HG03565 (cell line): ENCODE measurements around the gene PTCHD1.

Experiments used
- ATAC-seq: cut with Tn5 transposase; IDR thresholded peaks from one replicate; pipeline ENCODE4 v1.9.1; 2021; ENCODE audit warnings: mild to moderate bottlenecking, moderate library complexity; ENCODE audit not compliant: unreplicated experiment

The PTCHD1 gene

DNA sequence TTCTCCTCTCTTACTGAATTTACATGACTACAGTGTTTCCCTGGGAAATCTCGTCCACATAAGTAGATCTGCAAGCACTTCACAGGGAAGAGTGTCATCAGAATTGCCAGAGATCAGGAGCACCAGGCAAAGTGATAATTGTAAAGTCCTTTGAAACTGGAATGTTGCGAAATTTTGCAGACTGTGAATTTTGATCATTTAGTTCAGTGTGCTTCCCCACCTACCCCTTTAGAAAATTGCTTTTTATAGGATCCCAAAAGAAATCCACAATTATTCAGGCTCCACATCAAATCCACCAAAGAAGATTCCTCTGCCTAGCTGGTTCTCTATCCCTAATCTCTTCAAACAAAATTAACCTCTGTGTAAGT, 10.2 kb downstream of the PTCHD1 start:
- ATAC-seq: no peak

GRCh38 chrX:23356189-23356588, 21.5 kb downstream of the PTCHD1 start:
- ATAC-seq: no peak

DNA sequence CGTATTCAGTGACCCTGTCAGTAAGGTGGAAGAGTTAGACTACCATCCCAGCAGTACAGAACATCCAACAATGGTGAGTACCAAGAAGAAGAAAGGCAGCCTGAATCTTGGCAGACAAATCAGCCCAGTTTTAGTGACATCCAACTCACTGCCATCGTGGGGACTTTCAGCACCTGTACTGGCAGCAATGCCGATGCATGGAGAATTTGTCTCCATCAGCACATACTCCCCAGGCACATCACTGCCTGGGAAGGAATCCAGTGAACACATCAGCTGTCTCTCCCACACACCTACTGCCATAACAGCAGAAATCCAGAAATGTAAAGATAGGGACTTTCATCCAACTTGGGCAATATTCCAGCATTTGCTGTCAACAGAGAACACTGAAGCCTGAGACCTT, 29.8 kb downstream of the PTCHD1 start:
- ATAC-seq: no peak

GRCh38 chrX:23365541-23365940, 30.9 kb downstream of the PTCHD1 start:
- no peak for ATAC-seq

- ATAC-seq: no peak
Observed at GRCh38 chrX:23366914-23367313, 32.3 kb downstream of the PTCHD1 start.

DNA sequence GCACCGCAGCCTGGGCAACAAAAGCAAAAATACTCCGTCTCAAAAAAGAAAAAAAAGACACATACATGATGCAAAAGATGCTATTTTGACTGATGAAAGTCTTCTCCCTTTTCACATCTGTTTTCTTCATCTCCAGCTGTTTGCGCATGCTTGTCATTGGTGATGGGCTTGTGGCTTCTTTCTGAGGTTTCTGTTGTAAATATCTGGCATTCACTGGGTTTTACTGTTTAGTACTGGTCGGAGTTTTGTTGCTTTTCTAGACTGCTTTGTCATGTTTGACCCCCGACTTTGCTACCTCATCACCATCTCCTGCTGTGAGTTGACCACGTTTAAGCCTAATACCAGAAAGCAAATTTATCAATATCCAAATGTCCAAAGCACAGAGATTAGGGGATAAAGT, 34.4 kb downstream of the PTCHD1 start:
- no peak for ATAC-seq

GRCh38 chrX:23372220-23372902, 37.7 kb downstream of the PTCHD1 start:
- no peak for ATAC-seq

- no peak for ATAC-seq
Observed at GRCh38 chrX:23373129-23373804, 38.6 kb downstream of the PTCHD1 start.

DNA sequence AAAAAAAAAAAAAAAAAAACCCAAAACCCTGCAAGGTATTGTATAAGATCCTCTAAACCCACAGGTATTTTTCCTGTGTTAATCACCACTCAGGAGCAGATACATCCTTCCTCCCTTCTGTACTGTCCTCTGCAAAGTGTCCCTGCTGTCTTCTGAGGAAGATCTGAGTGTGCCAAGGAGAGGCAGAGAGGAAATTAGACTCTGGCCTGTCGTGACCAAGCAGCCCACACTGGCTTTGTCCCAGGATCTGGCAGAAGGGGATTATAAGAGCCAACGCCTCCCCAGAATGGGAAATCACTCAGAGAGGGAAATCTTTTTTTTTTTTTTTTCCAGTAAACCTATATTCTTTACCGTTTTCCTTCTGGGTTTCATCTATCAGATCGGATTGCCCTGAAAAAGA, 39.6 kb downstream of the PTCHD1 start:
- ATAC-seq: no peak

DNA sequence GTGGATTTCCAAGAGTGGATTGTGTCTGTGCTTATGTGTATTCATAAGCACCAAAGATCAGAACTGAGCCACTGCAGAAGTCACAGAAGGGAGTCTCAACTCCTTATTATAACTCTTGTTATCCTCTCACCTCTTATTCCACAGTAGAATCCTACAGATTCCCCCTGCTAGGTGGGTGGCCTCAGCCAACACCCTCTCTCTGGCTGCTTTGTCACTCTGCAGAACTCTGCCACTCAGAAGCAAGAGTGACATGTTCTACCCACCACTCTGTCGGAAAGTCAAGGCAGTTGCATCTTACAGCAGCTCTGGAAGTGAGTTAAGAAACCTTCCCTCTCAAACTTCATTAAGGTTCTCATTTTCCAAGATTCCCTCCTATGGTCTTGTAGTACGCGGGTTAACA, 41.9 kb downstream of the PTCHD1 start:
- no peak for ATAC-seq

DNA sequence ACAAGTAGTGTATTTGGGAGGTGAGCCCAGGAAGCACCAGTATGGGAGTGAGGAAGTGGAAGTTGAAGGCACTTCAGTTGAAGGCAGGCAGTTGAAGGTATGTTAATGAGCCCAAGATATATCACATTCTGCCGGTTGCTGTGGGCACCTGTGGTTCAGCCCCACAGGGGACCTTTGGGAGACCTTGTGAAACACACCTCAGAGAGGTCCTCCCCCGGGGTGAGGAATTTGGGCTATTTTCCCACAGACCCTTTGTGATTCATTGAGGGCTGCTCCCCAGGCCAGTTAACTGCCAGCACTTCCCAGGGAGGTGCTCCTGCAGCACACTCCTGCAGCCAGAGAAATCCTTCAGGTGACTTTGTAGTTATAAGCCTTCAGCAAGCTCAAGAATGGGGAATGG, 45.9 kb downstream of the PTCHD1 start:
- no peak for ATAC-seq

- ATAC-seq: no peak
Observed at GRCh38 chrX:23381099-23382087, 46.7 kb downstream of the PTCHD1 start.

DNA sequence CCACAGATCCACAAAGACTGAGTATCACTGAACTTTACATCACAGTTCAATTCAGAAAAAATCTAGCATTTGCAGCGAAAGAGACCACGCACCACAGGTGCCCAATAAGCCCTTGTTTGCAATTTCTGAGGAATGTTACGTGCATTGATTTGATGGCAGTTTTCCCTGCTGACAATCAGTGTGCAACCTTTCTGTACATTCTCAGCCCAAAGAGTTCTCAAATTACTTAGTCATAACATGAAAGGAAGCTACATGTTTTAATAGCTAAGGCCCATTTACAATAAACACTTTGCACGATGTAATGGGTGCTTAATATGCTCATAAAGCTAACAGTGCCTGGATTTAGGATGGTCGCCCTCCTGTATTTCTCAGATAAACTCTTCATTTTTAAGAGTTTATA, 47.9 kb downstream of the PTCHD1 start:
- ATAC-seq: no peak

GRCh38 chrX:23383411-23383810, 48.8 kb downstream of the PTCHD1 start:
- no peak for ATAC-seq

DNA sequence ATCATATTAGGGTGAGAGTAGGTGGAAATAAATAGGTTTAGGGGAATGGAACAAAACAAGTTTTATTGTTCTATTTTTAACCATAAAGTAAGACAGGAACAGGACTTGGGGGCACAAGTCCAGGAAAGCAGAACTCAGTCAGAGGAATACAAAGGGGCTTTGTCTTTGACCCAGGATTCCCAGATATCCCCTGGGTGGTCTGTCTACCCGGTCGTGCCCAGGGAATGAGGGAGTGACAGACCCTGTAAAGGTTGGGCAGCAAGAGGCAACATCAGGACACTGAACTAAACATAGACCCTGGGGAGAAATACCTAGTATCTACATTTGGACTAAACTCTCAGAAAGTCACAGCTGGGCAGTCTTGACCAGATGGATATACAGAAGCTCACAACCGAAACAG, 50.6 kb downstream of the PTCHD1 start:
- ATAC-seq: no peak

DNA sequence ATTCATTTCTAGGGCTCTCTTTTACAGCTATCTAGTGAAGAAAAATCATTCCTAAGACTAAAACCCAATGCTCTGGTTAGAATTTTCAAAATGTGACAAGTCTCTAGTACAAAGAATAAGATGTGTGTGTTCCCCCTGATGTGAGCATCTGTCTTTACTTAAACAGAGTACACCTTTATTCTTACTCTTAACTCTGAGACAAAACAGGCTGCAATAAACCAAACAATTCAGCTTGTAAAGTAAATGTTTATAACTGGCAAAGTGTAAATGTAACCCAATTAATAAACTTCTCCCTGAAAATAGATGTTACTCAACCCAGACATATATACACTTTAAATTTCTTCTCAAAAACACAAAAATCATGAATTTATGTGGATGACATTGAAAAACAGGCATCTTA, 51.6 kb downstream of the PTCHD1 start:
- ATAC-seq: no peak

GRCh38 chrX:23386726-23387125, 52.1 kb downstream of the PTCHD1 start:
- ATAC-seq: no peak

- ATAC-seq: no peak
Observed at GRCh38 chrX:23387550-23388184, 53.0 kb downstream of the PTCHD1 start.

DNA sequence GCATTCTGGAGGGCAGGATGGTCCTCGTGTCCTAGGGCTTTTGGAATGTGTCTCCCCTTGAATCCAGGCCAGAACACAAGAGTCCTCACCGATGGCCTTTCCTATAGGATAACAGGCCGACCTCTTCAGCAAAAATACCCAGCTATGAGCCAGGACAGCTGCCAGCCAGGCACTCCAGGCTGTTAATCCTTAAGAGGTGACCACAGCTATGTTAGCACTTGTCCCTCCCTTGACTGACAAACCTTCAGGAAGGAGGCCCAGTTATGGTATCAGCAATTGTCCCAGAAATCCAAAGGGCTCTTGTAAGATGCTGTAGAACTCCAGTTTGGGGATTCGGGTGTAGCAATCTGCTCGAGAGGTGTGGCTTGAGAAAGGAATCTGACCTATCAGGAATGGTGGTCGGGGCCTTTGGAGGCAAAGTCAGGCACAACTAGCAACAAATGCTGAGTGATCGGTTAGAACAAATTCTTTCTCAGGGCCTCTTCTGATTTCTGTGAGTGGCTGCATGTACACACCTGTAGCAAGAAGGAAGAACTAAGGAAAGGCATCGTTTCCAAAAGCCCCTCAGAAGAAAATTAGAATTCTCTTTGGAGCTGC, 54.6 kb downstream of the PTCHD1 start:
- ATAC-seq: no peak

DNA sequence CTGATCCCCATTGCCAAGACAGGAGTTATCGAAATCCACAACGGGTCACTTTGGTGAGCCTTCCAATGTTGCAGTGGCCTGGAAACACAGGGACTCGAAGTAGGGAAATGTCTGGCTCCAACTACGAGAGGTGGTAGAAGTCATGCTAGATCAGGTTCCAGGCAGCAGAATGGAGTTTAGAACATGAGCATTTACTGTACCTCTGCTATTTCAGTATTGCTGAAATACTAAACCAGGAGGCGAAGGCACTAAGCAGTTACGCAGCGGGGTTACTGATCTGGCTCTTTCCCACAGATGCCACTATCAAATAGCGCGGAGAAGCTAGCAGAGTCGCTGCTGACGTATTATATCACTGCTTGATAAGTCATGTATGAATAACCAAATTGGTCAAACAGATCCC, 56.3 kb downstream of the PTCHD1 start:
- ATAC-seq: no peak

- no peak for ATAC-seq
Observed at GRCh38 chrX:23392195-23392594, 57.5 kb downstream of the PTCHD1 start.
